HL-60 (cell line): ENCODE results near the gene EYS.

Experiments used
- DNase-seq, 2 experiments: peaks; one replicate each; pipeline ENCODE4 v3.0.0-alpha.2; 2010 to 2020; ENCODE audit warnings: low read depth in 1 of 2, low spot score in 1 of 2
- H3K27ac ChIP-seq: fragments of 250-450 bp; sonication (Bioruptor Pico); replicated peaks from 2 replicates; pipeline ENCODE4 v1.5.1; 2020; ENCODE audit warnings: mild to moderate bottlenecking, moderate library complexity
- H3K27me3 ChIP-seq: fragments of 250-450 bp; sonication (Bioruptor Pico); 2 replicates; pipeline ENCODE4 v1.5.1; 2021; ENCODE audit warnings: mild to moderate bottlenecking, moderate library complexity; ENCODE audit not compliant: insufficient read depth, poor library complexity, severe bottlenecking
- H3K4me3 ChIP-seq: replicated peaks from 2 replicates; pipeline ENCODE4 v1.5.1; 2011; ENCODE audit warnings: mild to moderate bottlenecking, control low read depth, low read length; ENCODE audit not compliant: insufficient read depth
- GABPA ChIP-seq: IDR thresholded peaks from 2 replicates; pipeline ENCODE4 v1.6.1; 2012; ENCODE audit warnings: low read depth
- POLR2AphosphoS5 ChIP-seq: IDR thresholded peaks from 2 replicates; pipeline ENCODE4 v1.6.1; 2012; ENCODE audit warnings: low read depth
- SPI1 ChIP-seq: IDR thresholded peaks from 2 replicates; pipeline ENCODE4 v1.6.1; 2012; ENCODE audit warnings: low read depth, mild to moderate bottlenecking, borderline replicate concordance
- TF ChIP-seq, protein P1 (sequence below): IDR thresholded peaks from 2 replicates; pipeline ENCODE4 v1.6.1; 2012; ENCODE audit warnings: low read depth; ENCODE audit not compliant: insufficient replicate concordance
- TF ChIP-seq, protein P2 (sequence below): IDR thresholded peaks from one replicate; pipeline ENCODE4 v1.5.1; 2011; ENCODE audit warnings: low read length, control low read depth, inconsistent platforms; ENCODE audit not compliant: insufficient read depth

The EYS gene

DNA sequence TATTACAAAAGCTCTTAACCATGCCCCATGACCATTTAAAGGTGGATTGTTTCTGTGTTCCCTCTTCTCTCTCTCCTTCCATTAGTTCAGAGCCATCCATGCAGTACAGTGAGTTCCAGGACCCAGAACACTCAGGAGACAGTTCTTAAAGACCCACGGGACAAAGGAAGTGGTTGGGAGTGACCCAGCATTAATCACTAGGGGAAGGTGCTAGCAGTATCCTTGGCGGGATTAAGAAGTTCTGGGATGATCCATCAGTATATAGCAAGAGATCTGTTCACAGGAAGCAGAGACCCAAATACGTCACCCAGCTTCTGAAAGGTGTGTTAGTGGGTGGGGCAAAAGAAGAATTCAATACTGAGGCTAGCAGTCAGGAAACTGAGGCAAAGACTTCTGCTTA lies 1917.3 kb downstream of the EYS start:
- no peak for DNase-seq
- TF ChIP-seq POLR2AphosphoS5, result no peak
- no peak for TF ChIP-seq SPI1
- TF ChIP-seq, protein P1, sequence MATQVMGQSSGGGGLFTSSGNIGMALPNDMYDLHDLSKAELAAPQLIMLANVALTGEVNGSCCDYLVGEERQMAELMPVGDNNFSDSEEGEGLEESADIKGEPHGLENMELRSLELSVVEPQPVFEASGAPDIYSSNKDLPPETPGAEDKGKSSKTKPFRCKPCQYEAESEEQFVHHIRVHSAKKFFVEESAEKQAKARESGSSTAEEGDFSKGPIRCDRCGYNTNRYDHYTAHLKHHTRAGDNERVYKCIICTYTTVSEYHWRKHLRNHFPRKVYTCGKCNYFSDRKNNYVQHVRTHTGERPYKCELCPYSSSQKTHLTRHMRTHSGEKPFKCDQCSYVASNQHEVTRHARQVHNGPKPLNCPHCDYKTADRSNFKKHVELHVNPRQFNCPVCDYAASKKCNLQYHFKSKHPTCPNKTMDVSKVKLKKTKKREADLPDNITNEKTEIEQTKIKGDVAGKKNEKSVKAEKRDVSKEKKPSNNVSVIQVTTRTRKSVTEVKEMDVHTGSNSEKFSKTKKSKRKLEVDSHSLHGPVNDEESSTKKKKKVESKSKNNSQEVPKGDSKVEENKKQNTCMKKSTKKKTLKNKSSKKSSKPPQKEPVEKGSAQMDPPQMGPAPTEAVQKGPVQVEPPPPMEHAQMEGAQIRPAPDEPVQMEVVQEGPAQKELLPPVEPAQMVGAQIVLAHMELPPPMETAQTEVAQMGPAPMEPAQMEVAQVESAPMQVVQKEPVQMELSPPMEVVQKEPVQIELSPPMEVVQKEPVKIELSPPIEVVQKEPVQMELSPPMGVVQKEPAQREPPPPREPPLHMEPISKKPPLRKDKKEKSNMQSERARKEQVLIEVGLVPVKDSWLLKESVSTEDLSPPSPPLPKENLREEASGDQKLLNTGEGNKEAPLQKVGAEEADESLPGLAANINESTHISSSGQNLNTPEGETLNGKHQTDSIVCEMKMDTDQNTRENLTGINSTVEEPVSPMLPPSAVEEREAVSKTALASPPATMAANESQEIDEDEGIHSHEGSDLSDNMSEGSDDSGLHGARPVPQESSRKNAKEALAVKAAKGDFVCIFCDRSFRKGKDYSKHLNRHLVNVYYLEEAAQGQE, result no peak
- TF ChIP-seq, protein P2, sequence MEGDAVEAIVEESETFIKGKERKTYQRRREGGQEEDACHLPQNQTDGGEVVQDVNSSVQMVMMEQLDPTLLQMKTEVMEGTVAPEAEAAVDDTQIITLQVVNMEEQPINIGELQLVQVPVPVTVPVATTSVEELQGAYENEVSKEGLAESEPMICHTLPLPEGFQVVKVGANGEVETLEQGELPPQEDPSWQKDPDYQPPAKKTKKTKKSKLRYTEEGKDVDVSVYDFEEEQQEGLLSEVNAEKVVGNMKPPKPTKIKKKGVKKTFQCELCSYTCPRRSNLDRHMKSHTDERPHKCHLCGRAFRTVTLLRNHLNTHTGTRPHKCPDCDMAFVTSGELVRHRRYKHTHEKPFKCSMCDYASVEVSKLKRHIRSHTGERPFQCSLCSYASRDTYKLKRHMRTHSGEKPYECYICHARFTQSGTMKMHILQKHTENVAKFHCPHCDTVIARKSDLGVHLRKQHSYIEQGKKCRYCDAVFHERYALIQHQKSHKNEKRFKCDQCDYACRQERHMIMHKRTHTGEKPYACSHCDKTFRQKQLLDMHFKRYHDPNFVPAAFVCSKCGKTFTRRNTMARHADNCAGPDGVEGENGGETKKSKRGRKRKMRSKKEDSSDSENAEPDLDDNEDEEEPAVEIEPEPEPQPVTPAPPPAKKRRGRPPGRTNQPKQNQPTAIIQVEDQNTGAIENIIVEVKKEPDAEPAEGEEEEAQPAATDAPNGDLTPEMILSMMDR, result no peak
- TF ChIP-seq GABPA, result no peak

DNA sequence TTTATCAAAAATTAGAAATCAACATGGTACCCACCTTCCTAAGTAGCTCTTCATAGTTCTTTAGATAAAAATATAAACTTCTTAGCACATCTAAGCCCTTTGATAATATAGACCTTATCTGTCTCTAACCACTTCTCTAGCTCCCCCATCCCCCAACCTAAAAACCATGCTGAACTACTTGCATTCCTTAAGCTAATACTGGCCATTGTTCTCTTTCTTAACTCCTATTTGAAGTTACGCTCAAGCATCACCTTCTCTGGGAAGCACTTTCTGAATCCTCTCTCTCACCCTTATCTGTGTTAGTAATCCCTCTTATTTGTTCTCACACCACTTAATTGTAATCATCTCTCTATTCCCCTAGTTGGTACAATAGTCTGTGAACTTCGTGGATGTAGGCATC lies 1918.5 kb downstream of the EYS start:
- Histone ChIP-seq H3K27me3 (no peaks in the 10 kb centered on the region), H3K27ac (no peak overlapping the region), H3K4me3 (no peak overlapping the region)
- no peak for DNase-seq
- TF ChIP-seq POLR2AphosphoS5 (no peak), GABPA (no peak), SPI1 (no peak)
- TF ChIP-seq, protein P1, result no peak
- TF ChIP-seq, protein P2, result no peak

More for the DNA sequence above, 1917.3 kb downstream of the EYS start:
- H3K27me3 ChIP-seq, result no peaks in the 10 kb centered on the region
- H3K4me3 ChIP-seq, result no peak overlapping the region
- no peak overlapping the region for H3K27ac ChIP-seq

DNA sequence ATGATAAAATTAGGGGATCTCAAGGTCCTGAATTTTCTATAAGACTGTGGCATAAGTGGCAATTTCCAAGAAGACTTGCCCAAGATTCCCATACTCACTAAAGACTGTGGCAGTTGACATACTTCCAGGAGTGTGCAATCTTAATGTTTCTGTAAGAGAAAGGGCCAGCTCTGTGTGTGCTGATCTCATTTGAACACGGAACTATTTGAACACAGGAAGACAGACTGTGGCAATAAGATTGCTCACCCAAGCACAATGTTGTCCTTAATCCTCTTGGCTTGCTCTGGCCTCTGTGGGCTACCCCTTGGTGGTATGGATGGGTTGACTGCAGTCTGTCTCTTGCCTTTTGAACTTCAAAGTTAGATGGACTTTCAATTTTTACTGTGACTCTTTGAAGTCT lies 1920.0 kb downstream of the EYS start:
- TF ChIP-seq SPI1, result no peak
- TF ChIP-seq GABPA, result no peak
- TF ChIP-seq POLR2AphosphoS5, result no peak
- TF ChIP-seq, protein P2, result no peak
- TF ChIP-seq, protein P1, result no peak
- Histone ChIP-seq H3K27ac (no peak overlapping the region), H3K4me3 (no peak overlapping the region), H3K27me3 (no peaks in the 10 kb centered on the region)
- peak in 1 of 2 experiments; percentile 37 for DNase-seq
